ENCODE results near the gene CEP70.

CEP70 gene

GRCh38 chr3:138560501-138560900, 33.6 kb downstream of the CEP70 start:
- TF ChIP-seq YY1 (IDR thresholded peaks at IDR 0.05; ENCODE audit: low read depth) (no peak), USF1 (IDR thresholded peaks at IDR 0.05) (no peak), TAF1 (IDR thresholded peaks at IDR 0.05; ENCODE audit: low read depth) (no peak), ZBTB7A (IDR thresholded peaks at IDR 0.05; ENCODE audit: low read depth) (no peak), EGR1 (IDR thresholded peaks at IDR 0.05) (no peak), RAD21 (IDR thresholded peaks at IDR 0.05; ENCODE audit: low read depth) (no peak), CREB1 (IDR thresholded peaks at IDR 0.05; ENCODE audit: low read depth) (no peak), MAX (IDR thresholded peaks at IDR 0.05) (no peak), REST (IDR thresholded peaks at IDR 0.05; ENCODE audit: low read depth) (no peak), CEBPB (IDR thresholded peaks at IDR 0.05) (no peak), TCF12 (IDR thresholded peaks at IDR 0.05; ENCODE audit: low read depth) (no peak), EP300 (IDR thresholded peaks at IDR 0.05; ENCODE audit: borderline replicate concordance) (no peak)

- TF ChIP-seq TEAD4 (IDR thresholded peaks at IDR 0.05), result no peak
Measured at GRCh38 chr3:138559134-138559533, 34.9 kb downstream of the CEP70 start.

GRCh38 chr3:138549179-138549977, 44.7 kb downstream of the CEP70 start:
- TF ChIP-seq TCF12 (IDR thresholded peaks at IDR 0.05; ENCODE audit: low read depth) (no peak), REST (IDR thresholded peaks at IDR 0.05; ENCODE audit: low read depth) (no peak), YY1 (IDR thresholded peaks at IDR 0.05; ENCODE audit: low read depth) (no peak), TAF1 (IDR thresholded peaks at IDR 0.05; ENCODE audit: low read depth) (no peak), CREB1 (IDR thresholded peaks at IDR 0.05; ENCODE audit: low read depth) (no peak)

GRCh38 chr3:138547342-138547975, 46.6 kb downstream of the CEP70 start:
- no peak for TF ChIP-seq TAF1 (IDR thresholded peaks at IDR 0.05; ENCODE audit: low read depth)
- TF ChIP-seq CEBPB (IDR thresholded peaks at IDR 0.05), result no peak

GRCh38 chr3:138544546-138544945, 49.5 kb downstream of the CEP70 start:
- TF ChIP-seq RAD21 (IDR thresholded peaks at IDR 0.05; ENCODE audit: low read depth), result no peak

- TF ChIP-seq EGR1 (IDR thresholded peaks at IDR 0.05) (no peak), CEBPB (IDR thresholded peaks at IDR 0.05) (no peak), YY1 (IDR thresholded peaks at IDR 0.05; ENCODE audit: low read depth) (no peak), TAF1 (IDR thresholded peaks at IDR 0.05; ENCODE audit: low read depth) (no peak), NFIC (IDR thresholded peaks at IDR 0.05) (no peak), ZBTB7A (IDR thresholded peaks at IDR 0.05; ENCODE audit: low read depth) (no peak), FOXM1 (IDR thresholded peaks at IDR 0.05; ENCODE audit: borderline replicate concordance, low read depth) (no peak), EP300 (IDR thresholded peaks at IDR 0.05; ENCODE audit: borderline replicate concordance) (no peak), REST (IDR thresholded peaks at IDR 0.05; ENCODE audit: low read depth) (no peak), TCF12 (IDR thresholded peaks at IDR 0.05; ENCODE audit: low read depth) (no peak), USF1 (IDR thresholded peaks at IDR 0.05) (no peak), TEAD4 (IDR thresholded peaks at IDR 0.05) (no peak), RAD21 (IDR thresholded peaks at IDR 0.05; ENCODE audit: low read depth) (no peak), MAX (IDR thresholded peaks at IDR 0.05) (no peak)
Measured at GRCh38 chr3:138542977-138543376, 51.1 kb downstream of the CEP70 start.

Measured in Ishikawa (cell line).